ENCODE measurements around the gene CA7. TPM values are rescaled to one million over a fixed set of nuclear protein-coding genes. Genes with fewer than 3 reads are reported as not detected.

CA7 gene
- total RNA-seq, 1 donor, result not detected

GRCh38 chr16:66880288-66881013 is 36.2 kb downstream of the CA7 start, which contains the start of gene PDP2:
Gene PDP2, plus strand, starts transcription at chr16:66880515. Its CDS starts 3,770 bp downstream, at chr16:66884285.
- H3K4me3 ChIP-seq (ENCODE audit: low read depth, low read length), result peak within 1 kb of the TSS; percentile 93
- TF ChIP-seq, protein P1, sequence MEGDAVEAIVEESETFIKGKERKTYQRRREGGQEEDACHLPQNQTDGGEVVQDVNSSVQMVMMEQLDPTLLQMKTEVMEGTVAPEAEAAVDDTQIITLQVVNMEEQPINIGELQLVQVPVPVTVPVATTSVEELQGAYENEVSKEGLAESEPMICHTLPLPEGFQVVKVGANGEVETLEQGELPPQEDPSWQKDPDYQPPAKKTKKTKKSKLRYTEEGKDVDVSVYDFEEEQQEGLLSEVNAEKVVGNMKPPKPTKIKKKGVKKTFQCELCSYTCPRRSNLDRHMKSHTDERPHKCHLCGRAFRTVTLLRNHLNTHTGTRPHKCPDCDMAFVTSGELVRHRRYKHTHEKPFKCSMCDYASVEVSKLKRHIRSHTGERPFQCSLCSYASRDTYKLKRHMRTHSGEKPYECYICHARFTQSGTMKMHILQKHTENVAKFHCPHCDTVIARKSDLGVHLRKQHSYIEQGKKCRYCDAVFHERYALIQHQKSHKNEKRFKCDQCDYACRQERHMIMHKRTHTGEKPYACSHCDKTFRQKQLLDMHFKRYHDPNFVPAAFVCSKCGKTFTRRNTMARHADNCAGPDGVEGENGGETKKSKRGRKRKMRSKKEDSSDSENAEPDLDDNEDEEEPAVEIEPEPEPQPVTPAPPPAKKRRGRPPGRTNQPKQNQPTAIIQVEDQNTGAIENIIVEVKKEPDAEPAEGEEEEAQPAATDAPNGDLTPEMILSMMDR (IDR thresholded peaks at IDR 0.05; ENCODE audit: insufficient read depth, low read length), result no peak
- DNase-seq (ENCODE audit: low read depth), result peak; percentile 94

- no peak for DNase-seq (ENCODE audit: low read depth)
- TF ChIP-seq, protein P1 (IDR thresholded peaks at IDR 0.05; ENCODE audit: insufficient read depth, low read length), result no peak
- peak overlapping the region; percentile 93 for H3K4me3 ChIP-seq (ENCODE audit: low read depth, low read length)
Observed at GRCh38 chr16:66881014-66881417, 36.8 kb downstream of the CA7 start.

GRCh38 chr16:66881560-66881959 is 37.3 kb downstream of the CA7 start:
- no peak for DNase-seq (ENCODE audit: low read depth)
- TF ChIP-seq, protein P1 (IDR thresholded peaks at IDR 0.05; ENCODE audit: insufficient read depth, low read length), result no peak
- peak overlapping the region; percentile 93 for H3K4me3 ChIP-seq (ENCODE audit: low read depth, low read length)

GRCh38 chr16:66881964-66882508 is 37.8 kb downstream of the CA7 start:
- H3K4me3 ChIP-seq (ENCODE audit: low read depth, low read length), result no peak overlapping the region
- DNase-seq (ENCODE audit: low read depth), result no peak
- TF ChIP-seq, protein P1 (IDR thresholded peaks at IDR 0.05; ENCODE audit: insufficient read depth, low read length), result no peak

DNA sequence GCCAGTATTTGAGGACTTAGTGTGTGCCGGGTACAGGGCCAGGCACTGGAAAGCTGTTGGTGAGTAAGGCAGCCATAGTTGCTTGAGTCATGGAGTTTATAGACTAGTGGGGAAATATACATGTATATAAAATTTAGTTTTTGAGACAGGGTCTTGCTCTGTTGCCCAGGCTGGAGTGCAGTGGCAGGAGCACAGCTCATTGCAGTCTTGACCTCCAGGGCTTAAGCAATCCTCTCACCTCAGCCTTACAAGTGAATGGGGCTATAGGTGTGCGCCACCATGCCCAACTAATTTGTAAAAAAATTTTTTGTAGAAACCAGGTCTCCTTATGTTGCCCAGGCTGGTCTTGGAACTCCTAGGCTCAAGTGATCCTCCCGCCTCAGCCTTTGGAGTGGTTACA is 38.5 kb downstream of the CA7 start:
- TF ChIP-seq, protein P1 (IDR thresholded peaks at IDR 0.05; ENCODE audit: insufficient read depth, low read length), result no peak
- no peak for DNase-seq (ENCODE audit: low read depth)
- no peak overlapping the region for H3K4me3 ChIP-seq (ENCODE audit: low read depth, low read length)

DNA sequence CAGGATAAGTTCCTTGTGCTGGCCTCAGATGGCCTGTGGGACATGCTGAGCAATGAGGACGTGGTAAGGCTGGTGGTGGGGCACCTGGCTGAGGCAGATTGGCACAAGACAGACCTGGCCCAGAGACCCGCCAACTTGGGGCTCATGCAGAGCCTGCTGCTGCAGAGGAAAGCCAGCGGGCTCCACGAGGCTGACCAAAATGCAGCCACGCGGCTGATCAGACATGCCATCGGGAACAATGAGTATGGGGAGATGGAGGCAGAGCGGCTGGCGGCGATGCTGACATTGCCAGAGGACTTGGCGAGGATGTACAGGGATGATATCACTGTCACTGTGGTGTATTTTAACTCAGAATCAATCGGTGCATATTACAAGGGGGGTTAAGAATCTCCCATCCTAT is 41.3 kb downstream of the CA7 start:
- TF ChIP-seq, protein P1 (IDR thresholded peaks at IDR 0.05; ENCODE audit: insufficient read depth, low read length), result no peak
- DNase-seq (ENCODE audit: low read depth), result no peak
- H3K4me3 ChIP-seq (ENCODE audit: low read depth, low read length), result no peak overlapping the region
